NOMO-1 treated with dmso at 0.1 percent for 144 hours (cell line): ENCODE measurements around the gene SLC17A1.

ENCODE experiments used
- DNase-seq: peaks from one replicate; lab custom pipeline; 2025; ENCODE audit not compliant: unreplicated experiment; lab: John Stamatoyannopoulos, UW

SLC17A1 gene

DNA sequence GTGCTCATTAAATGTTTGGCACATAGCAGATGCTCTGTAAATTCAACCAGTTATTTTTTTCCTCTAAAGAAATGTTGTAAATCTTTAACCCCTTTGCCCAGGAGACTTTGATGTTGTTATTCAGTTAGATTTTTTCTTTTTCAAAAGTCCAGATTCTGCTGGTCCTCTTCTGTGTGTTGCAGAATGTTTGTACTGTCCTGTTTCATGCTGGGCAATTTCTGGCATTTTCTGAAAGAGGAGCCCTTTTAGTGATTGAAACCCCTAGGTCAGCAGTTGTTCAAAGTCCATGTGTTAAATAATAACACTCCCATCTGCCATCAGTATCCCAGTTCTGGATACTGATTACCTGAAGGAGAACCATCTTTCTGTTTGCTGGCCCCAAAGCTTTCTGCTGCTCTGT is 1.3 kb upstream of the SLC17A1 start:
- no peak for DNase-seq

DNA sequence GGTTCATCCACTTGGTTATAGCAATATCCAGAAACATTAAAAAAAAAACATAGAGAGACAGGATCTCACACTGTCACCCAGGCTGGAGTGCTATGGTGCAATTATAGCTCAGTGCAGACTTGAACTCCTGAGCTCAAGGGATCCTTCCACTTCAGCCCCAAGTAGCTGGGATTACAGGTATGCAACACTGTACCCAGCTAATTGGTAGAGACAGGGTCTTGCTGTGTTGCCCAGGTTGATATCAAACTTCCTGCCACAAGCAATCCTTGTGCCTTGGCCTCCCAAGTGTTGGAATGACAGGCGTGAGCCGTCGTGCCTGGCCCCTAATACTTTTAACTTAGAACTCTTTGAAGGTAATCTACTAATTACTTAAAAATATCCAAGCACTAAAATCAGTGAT is 818 bp upstream of the SLC17A1 start:
- DNase-seq, result no peak

DNA sequence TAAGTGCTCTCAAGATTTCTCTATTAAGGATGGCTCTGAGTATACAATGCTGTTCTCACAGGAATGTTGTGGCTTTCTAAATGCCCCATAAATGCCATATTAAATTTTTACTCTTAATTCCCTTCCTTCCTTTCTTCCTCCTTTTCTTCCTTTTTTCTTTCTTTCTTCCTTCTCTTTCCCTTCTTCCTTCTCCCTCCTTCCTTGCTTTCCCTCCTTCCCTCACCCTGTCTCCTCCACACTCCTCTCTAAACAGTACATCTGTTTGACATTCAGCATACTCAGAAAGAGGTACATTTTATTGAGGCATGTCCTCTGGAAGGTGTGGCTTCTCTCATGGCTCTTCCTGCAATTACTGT is 433 bp upstream of the SLC17A1 start:
- DNase-seq, result no peak

DNA sequence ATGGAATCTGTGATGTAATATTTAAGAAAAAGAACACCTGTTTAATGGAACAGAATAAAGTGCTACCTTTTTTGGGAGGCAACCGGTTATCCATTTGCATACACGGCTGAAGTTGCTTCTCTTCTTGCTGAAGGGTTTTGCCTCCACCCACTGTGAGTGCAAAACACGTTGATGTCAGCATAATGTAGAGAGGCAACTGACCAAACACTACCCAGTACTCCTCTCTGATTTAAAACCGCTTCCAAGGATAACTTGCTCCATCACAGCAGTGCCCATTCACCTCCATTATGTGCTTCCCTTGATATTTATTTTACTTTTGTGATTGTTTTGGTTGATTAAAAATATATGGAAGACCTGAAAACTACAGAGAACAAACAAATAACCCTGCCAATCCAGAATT is 1.4 kb downstream of the SLC17A1 start:
- no peak for DNase-seq

DNA sequence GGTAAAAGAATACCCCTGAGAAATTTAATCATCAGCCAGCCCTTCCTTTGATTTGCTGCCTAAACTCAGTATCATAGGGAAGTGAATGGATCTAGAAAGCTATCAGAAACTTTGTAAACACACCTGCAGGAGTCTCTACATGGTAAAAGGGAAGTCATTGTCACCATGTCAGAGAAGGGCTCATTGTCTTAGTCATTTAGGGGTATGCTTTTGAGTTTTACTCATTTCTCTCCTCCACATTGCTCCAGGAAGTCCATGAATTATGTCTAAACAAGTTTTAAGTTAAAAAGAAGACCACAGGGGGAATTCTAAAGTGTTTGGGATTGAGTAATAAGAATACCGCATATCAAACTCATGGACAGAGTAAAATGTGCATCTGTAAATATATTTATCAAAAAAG is 2.5 kb downstream of the SLC17A1 start:
- DNase-seq, result no peak

DNA sequence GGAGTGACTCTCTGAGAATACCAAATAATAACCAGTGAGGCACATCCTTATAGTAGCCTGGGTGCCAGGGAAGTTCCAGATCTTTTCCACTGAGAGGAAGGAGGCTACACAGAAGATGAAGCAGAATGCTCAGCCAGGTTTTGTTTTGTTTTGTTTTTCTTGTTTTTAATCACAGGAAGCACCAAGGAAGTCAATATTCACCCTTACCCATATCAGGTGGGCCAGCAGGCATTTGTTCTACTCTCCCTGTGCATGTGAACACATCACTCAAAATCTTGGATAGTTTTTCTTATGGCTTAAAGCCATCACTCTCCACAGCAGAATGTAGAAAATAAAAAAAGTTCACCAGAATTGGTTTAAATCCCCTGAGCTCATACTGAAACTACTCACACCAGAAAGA is 10.5 kb downstream of the SLC17A1 start:
- no peak for DNase-seq

DNA sequence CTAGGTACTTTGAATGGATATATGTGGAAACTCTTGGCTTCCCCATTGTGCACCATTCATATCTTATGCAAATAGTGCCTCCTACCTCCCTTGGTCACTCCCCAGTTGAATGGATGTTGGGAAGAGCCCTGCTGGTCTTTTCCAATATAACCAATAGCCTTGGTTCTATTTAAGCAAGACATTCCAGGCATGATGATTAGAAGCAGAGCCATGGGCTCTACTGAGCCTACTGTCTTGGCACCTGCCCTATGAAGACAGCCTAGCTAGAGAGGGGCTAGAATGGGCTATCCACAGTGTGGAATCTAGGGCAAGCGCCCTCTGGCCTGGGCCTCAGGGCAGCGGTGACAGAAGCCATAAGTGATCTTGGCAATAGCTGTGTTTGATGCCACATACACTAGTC is 15.6 kb downstream of the SLC17A1 start:
- DNase-seq, result no peak

DNA sequence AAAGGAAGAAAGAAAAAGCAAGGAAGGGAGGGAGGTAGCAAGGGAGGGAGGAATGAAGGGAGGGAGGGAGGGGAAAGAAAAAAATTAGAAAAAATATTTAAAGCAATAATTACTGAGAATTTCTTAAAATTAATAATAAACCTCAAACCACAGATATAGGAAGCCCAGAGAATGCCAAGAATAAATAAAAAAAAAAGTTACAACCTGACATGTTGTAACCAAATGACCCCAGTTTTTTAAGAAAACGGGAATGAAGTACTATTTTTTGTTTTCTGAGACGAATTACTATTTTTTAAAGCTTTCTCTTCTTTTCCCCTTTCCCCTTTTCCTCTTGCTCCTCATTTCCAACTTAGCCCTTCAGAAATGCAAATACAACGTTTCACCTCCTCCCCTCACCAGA is 16.7 kb downstream of the SLC17A1 start:
- DNase-seq, result no peak

DNA sequence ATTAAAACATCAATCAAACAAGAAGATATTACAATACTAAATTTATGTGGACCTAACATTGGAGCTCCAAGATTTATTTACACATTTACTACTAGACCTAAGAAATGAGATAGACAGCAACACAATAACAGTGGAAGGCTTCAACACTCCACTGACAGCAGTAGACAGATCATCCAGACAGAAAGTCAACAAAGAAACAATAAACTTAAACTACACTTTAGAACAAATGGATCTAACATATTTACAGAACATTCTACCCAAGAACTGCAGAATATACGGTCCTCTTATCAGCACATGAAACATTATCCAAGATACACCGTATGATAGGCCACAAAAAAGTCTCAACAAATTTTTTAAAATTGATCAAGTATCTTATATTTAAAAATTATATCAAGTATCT is 27.0 kb downstream of the SLC17A1 start:
- no peak for DNase-seq

DNA sequence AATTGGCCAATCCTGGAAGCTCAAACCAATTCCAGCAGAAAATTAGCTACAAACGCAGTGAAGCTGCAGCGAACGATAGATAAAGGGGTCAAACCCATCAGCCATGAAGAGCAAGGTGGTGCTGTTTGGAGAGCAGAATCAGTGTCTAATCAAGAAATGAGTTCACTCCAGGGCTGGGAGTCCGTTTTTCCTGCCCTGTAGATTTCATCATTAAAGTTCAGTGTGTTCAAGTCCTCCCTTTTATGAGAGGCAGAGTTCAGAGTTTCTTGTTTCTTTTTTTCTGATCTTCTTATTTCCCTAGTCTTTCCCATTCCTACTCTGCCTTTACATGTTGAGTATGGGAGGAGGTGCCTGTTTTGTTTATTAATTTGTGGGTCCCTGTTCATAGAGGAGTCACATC is 30.4 kb downstream of the SLC17A1 start:
- no peak for DNase-seq

DNA sequence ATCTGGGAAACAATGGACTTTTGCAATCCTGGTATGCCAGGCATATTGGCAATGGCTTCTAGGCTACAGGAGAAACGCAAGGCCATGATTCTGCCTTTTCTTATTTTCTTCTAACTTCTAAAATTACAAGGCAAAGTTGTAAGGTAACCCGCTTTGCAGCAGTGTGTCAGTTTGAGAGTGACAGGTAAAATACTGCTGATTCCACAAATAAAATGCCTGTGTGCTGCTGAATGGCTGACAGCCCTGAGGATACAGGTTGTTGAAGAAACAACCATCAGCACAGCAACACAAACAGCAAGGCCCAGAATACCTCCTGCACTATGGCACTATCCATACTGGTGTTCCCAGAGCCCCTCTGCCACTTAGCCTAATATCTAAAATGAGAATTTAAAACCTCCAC is 37.1 kb downstream of the SLC17A1 start:
- no peak for DNase-seq

DNA sequence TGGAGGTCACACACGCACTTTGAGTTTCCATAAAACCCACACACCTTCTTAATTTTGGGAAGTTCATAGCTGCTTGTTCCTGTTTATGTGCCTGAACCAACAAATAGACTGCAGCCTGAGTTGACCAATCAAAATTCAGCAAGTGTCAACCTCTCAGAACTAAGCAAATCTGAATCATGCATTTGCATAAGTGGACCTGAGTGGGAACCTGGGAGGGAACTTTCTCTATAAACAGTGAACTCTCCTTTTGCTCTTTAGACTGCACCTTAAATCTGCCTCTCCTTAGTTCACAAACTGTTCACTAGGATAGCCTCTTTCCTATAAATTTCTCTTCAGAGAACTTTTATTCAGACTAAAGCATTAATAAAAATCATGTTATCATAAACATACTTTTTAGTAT is 37.9 kb downstream of the SLC17A1 start:
- DNase-seq, result no peak

DNA sequence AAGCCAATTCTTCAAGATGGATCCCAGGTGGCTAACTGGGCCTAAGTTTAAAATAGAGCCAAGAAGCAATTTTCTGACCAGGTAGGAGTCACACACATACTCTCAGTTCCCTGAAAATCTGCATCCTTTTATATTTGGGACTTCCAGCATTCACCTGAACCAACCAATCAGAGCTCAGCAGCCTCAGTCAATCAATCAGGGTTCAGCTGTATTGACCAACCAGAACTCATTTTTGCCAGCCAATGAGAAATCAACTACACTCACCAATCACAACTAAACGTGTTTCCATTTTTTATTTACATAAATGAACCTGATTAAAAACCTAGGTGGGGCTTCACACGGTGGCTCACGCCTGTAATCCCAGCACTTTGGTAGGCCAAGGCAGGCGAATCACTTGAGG is 39.8 kb downstream of the SLC17A1 start:
- DNase-seq, result no peak

DNA sequence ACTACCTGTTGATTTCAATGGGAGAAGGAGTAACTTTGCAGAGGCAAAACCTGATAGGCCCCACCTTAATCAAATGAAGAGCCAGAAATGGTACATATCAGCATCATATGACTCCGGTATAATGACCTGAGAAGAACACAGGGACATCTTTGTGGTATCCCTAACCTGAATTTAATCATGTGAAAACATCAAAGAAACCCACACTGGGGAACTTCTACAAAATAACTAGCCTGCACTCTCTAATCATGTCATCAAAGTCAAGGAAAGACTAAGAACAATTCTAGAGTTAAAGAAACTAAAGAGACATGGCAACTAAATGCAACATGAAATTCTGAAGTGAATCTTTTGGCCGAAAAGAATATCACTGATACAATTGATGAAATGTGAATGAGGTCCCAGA is 42.4 kb downstream of the SLC17A1 start:
- DNase-seq, result no peak

DNA sequence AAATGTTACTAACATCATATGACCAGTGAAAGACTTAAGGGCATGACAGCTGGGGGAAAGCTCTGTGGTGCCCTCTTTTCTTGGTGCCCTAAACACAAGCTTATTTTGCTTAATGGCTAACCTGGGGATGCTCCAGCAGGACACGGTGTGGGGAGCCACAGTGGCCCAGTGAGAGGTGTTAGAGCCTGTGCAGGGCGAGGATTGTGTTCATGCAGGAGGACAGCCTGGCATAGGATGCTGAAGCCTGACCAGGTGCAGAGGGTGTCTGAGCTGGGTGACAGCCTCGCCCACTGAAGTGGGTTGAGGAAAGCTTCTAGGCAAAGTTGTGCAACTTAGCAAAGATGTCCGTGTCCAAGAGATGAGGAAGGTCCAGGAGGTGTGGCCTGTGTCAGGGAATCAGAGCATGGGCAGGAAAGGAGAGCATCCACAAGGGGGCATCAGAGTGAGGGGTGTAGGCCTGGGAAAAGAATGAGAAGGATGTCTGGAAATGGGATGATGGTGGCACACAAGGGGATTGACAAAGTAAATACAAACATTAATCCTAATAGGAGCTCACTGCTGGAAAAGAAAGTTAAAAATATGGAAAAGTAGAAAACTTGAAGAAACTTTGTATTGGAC is 43.4 kb downstream of the SLC17A1 start:
- DNase-seq, result no peak

DNA sequence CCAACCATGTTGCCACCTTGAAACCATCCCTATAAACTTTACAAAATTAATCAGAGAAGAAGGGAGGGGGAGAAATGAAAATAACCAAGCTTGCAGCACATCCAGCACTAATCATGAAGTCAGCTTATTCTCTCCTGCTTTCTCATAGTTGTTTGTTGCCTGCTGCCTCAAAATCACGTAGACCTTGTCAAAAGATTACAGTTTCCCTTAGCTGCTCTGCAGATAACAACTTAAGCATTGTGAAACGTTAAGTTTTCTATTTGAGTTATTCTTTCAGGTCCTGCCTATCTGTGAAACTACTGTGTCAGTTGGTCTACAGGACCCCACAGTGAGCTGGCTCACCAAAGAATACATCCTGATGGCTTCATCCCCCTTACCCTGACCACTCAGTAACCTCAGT is 44.4 kb downstream of the SLC17A1 start:
- no peak for DNase-seq

DNA sequence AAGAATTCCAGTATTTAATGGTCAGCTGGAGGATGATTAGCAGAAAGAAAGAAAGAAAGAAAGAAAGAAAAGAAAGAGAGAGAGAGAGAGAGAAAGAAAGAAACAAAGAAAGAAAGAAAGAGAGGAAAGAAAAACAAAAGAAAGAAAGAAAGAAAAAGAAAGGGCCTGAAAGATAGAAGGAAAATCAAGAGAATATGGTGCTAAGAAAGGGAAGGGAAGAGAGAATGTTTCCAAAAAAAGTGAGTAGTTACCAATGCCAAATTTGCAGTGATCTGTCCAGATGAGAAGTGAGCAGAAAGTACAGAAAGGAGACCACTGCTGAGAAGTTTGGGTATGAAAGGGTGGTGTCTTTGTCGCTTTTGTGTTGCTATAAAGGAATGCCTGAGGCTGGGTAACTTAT is 50.7 kb downstream of the SLC17A1 start:
- DNase-seq, result no peak

DNA sequence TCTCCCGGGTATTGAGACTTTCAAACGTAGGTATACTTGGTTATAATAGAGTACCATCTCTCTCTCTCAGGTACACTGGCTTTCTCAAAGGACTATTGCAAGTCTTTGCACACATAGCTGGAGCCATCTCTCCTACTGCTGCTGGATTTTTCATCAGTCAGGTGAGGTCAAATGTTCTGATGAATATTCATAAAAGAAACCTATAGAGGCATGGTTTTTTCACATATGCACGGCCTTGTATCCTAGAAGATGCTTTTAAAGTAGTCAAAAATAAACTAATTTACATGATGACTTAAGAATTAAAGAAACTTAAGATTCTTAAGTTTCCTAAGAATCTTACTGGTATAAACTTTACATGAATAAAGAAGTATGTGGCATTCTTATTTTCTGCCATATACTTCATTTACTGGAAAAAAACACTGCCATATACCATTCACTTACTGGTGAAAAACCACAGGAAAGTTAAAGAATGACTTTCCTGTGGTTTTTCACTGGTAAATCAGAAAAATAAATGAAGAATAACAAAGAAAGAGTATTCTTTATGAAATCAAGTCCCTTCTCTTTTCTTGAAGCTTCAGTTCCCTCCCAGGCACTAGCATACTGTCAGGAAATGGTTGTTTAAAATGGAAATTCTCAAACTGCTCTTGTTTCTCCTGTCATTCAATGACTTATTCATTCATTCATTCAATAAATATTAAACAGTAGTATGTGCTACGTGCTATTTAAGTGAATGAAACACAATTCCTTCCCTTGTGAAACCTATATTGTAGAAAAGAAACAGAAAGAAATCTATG is 53.8 kb downstream of the SLC17A1 start:
- no peak for DNase-seq

DNA sequence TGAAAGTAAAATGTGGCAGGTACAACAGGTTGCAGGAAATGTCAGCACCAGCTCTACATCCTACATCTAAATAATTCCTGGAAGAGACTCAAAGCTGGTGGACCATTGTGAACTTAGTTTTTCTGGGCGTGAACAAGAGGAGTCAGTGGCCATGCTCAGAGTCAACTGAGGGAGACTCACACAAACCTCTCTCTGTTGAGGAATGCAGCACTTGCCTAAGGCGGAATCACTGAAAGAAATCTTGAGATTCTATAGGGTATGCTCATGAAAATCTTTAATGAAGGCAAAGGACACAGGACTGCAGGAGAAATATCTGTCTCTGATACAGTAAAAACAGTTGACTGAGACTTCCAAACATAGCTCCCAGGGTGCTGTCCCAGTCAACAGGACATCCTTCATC is 54.8 kb downstream of the SLC17A1 start:
- DNase-seq, result no peak

DNA sequence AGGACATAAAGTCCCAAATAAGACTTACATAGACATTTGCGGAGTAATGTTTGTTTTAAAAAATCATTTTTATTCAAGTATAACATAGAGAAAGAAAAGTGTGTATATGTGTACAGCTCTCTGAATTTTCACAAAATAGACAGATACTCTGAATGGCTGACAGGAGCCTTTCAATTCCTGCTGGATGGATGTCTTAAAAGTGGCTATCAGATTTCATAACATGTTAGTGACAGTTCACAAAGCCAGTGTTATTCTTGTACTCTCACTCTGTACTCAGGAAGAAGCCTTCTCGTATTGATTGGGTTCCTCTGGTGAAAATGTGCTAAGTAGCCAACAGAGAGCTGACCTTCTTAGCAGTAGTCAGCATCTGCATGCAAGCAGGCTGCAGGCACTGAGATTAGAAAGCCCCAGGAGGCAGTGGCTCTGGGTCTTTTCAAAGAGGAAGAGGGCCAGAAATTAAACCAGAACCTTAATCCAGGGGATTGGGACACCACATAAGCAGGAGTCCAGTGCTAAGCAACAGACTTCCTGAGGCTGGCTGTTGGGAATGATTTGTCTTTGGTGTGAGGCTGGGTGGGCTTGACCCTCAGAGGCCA is 57.6 kb downstream of the SLC17A1 start:
- no peak for DNase-seq

DNA sequence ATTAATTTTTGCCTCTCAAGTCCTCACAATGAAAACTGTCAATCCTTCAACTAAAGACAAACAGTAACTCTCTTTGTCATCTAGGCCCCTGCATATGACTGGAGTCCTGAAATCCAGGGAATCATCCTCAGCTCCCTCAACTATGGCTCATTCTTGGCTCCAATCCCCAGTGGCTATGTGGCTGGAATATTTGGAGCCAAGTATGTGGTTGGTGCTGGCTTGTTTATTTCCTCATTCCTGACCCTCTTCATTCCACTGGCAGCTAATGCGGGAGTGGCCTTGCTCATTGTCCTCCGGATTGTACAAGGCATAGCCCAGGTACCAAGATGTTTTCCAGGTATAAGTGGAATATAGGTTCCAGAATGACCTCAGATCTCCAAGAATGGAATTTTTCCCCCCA is 61.9 kb downstream of the SLC17A1 start:
- DNase-seq, result no peak

DNA sequence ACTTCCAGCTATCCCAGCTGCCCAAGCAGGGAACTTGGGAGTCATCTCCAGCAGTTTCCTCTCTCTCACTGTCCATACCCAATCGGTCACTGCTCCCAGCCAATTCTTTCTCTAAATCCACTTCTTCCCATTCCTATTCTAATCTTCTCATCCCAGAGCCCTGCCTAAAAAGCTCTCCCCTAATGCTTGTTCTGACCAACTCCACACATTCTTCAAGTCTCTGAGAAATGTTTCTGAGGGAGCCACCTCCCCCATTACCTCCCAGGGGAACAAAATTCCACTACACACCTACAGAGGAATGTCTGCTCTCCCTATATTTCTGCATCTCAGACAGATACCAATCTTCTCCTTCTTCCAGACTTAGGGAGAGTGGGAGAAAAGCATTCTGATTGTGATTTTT is 63.3 kb downstream of the SLC17A1 start:
- no peak for DNase-seq

DNA sequence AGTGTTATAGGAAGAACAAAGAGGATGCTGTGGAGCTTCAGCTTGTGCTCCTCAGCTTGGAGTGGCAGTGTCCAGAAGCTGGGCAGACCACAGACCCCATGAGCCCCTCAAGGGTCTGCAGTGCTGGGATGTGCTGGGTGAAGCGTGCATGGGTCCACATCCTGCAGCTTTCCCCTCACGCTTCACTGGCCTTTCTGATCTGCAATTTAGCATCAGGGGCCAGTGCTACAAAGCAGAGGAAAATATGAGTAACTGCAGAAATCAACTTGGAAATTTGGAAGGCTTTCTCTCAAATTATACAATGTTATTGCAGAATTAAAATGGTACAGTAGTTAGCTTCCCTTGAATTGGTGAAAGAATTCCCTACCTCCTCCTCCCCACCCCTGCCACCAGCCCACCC is 67.2 kb downstream of the SLC17A1 start:
- DNase-seq, result no peak
